HepG2 (cell line): ENCODE measurements around the gene AGRN. TPM values are rescaled to one million over a fixed set of nuclear protein-coding genes. Genes with fewer than 3 reads are reported as not detected.

Experiments
- CBX1 ChIP-seq: IDR thresholded peaks from one replicate; pipeline ENCODE4 v1.6.1; 2016; ENCODE audit warnings: antibody characterized with exemption, low read depth
- CBX2 ChIP-seq, 2 experiments: fragments of 200-600 bp in 1 of 2; sonication (generic); formaldehyde crosslinking in 1 of 2; IDR thresholded peaks; 2 replicates each; pipeline versions ENCODE4 v1.7.0 to v1.8.1; 2018 to 2022; ENCODE audit warnings: low read depth in 2 of 2, low read length in 1 of 2, mild to moderate bottlenecking in 1 of 2, missing genetic modification reagents in 1 of 2
- CENPX ChIP-seq: sonication (generic); formaldehyde crosslinking; IDR thresholded peaks from 2 replicates; pipeline ENCODE4 v1.9.0; 2021; ENCODE audit warnings: mild to moderate bottlenecking, missing genetic modification reagents, moderate library complexity
- CTCF ChIP-seq: sonication (generic); formaldehyde crosslinking; IDR thresholded peaks from 2 replicates; pipeline ENCODE4 v1.5.0; 2020; ENCODE audit warnings: mild to moderate bottlenecking, missing genetic modification reagents, moderate library complexity
- JDP2 ChIP-seq: sonication (generic); formaldehyde crosslinking; IDR thresholded peaks from 2 replicates; pipeline ENCODE4 v1.8.1; 2022; ENCODE audit warnings: missing genetic modification reagents, borderline replicate concordance
- MAZ ChIP-seq, 2 experiments: sonication (generic) in 1 of 2; formaldehyde crosslinking in 1 of 2; IDR thresholded peaks; 2 replicates each; pipeline versions ENCODE4 v1.5.0 to v1.6.1; 2012 to 2020; ENCODE audit warnings: low read depth in 2 of 2, mild to moderate bottlenecking in 2 of 2, borderline replicate concordance in 1 of 2, improper control_type of control experiment in 1 of 2, low read length in 1 of 2, missing genetic modification reagents in 1 of 2, moderate library complexity in 1 of 2
- MTA1 ChIP-seq: sonication (generic); formaldehyde crosslinking; IDR thresholded peaks from 2 replicates; pipeline ENCODE4 v1.4.0; 2020; ENCODE audit warnings: missing genetic modification reagents, mild to moderate bottlenecking, borderline replicate concordance
- REST ChIP-seq, 2 experiments: IDR thresholded peaks; 2 replicates each; pipeline ENCODE4 v1.6.1; 2011 to 2012; ENCODE audit warnings: low read length in 2 of 2, borderline replicate concordance in 1 of 2, low read depth in 1 of 2, mild to moderate bottlenecking in 1 of 2, moderate library complexity in 1 of 2
- SIN3B ChIP-seq: fragments of 150-350 bp; IDR thresholded peaks from 2 replicates; pipeline ENCODE4 v1.6.1; 2014; ENCODE audit warnings: low read length
- TCF12 ChIP-seq, 2 experiments: fragments of 450-650 bp in 1 of 2; sonication (generic) in 1 of 2; formaldehyde crosslinking in 1 of 2; IDR thresholded peaks; 2 replicates each; pipeline versions ENCODE4 v1.6.1 to v1.8.0; 2017 to 2022; ENCODE audit warnings: antibody characterized with exemption in 1 of 2, mild to moderate bottlenecking in 1 of 2, missing genetic modification reagents in 1 of 2, moderate library complexity in 1 of 2
- ZBTB21 ChIP-seq: sonication (generic); formaldehyde crosslinking; IDR thresholded peaks from 2 replicates; pipeline ENCODE4 v1.4.0; 2020; ENCODE audit warnings: missing genetic modification reagents
- ZNF225 ChIP-seq: sonication (generic); formaldehyde crosslinking; IDR thresholded peaks from 2 replicates; pipeline ENCODE4 v1.4.0; 2020; ENCODE audit warnings: mild to moderate bottlenecking, missing genetic modification reagents
- ZNF263 ChIP-seq: sonication (generic); formaldehyde crosslinking; IDR thresholded peaks from 2 replicates; pipeline ENCODE4 v1.4.0; 2020; ENCODE audit warnings: missing genetic modification reagents
- ZNF383 ChIP-seq: sonication (generic); formaldehyde crosslinking; IDR thresholded peaks from 2 replicates; pipeline ENCODE4 v1.4.0; 2020; ENCODE audit warnings: missing genetic modification reagents, mild to moderate bottlenecking, borderline replicate concordance
- ZNF670 ChIP-seq: sonication (generic); formaldehyde crosslinking; IDR thresholded peaks from 2 replicates; pipeline ENCODE4 v1.8.0; 2022; ENCODE audit warnings: mild to moderate bottlenecking, missing genetic modification reagents, borderline replicate concordance
- ZNF800 ChIP-seq: sonication (generic); formaldehyde crosslinking; IDR thresholded peaks from 2 replicates; pipeline ENCODE4 v1.4.0; 2020; ENCODE audit warnings: missing genetic modification reagents
- polyA plus RNA-seq, 8 experiments: library from polyadenylated mRNA; depleted of rRNA in 3 of 8; stranded (reverse) in 7 of 8; unstranded in 1 of 8; fragments of >200 nt; fragmentation: Illumina TruSeq in 4 of 8; extraction: Trizol in 4 of 8; gene quantifications; 2 replicates each; pipeline versions ENCODE4 v1.2.1 to v1.2.3, GENCODE V29; 2011 to 2016; ENCODE audit warnings: low read depth in 4 of 8, missing spikeins in 1 of 8, mixed read lengths in 1 of 8; ENCODE audit not compliant: insufficient read depth in 1 of 8
- total RNA-seq, 5 experiments: library from RNA; depleted of rRNA; stranded (reverse); fragments of >200 nt; fragmentation: Illumina TruSeq; extraction: Trizol; gene quantifications; 2 replicates each; pipeline ENCODE4 v1.2.3, GENCODE V29; 2016; ENCODE audit warnings: low read depth in 1 of 5

The AGRN gene
- total and polyA plus RNA-seq, 2 of the 13 experiments (the other 11 are each of a cell fraction or from before 2014, with no cell fraction given): 29.8 to 65.2 TPM

GRCh38 chr1:1063945-1064831 lies 44.3 kb downstream of the AGRN start (continued):
- no peak for TF ChIP-seq ZBTB21 (CRISPR knock-in tag)
- TF ChIP-seq CBX2 (IDR thresholded peaks at IDR 0.05; ENCODE audit: low read depth, low read length): no peak
- no peak for TF ChIP-seq CBX2 (CRISPR knock-in tag; IDR thresholded peaks at IDR 0.05; ENCODE audit: low read depth)
- no peak for TF ChIP-seq REST (IDR thresholded peaks at IDR 0.05; ENCODE audit: borderline replicate concordance in 1 of 2, low read depth in 1 of 2, low read length in 2 of 2)
- TF ChIP-seq ZNF383: peak; percentile 80; the same call in 1 of the 2 replicates
- TF ChIP-seq MTA1 (CRISPR knock-in tag): peak; percentile 88
- TF ChIP-seq ZNF800 (CRISPR knock-in tag): 0 out of 2 replicates have a peak, but pooled peaks have one; percentile 26
- no peak for TF ChIP-seq ZNF263
- no peak for TF ChIP-seq CENPX (CRISPR knock-in tag)
- peak; percentile 98 for TF ChIP-seq CTCF (CRISPR knock-in tag)
- no peak for TF ChIP-seq CBX1
- no peak for TF ChIP-seq SIN3B
- no peak for TF ChIP-seq JDP2 (CRISPR knock-in tag)
- TF ChIP-seq MAZ (IDR thresholded peaks at IDR 0.05; ENCODE audit: borderline replicate concordance, low read depth, low read length): peak; percentile 62; the same call in 1 of the 2 replicates
- TF ChIP-seq MAZ (CRISPR knock-in tag; IDR thresholded peaks at IDR 0.05; ENCODE audit: low read depth): peak; percentile 74; the same call in 1 of the 2 replicates
- TF ChIP-seq TCF12 (IDR thresholded peaks at IDR 0.05): no peak
- no peak for TF ChIP-seq TCF12 (CRISPR knock-in tag; IDR thresholded peaks at IDR 0.05)
- peak; percentile 83 for TF ChIP-seq ZNF670 (CRISPR knock-in tag)
- TF ChIP-seq ZNF225: no peak
